GM21526 (cell line): ENCODE measurements around the gene ATP8A2.
A peak's percentile ranks its signal among the peaks of the same experiment; 100 is the strongest.

Source experiments
- ATAC-seq: cut with Tn5 transposase; IDR thresholded peaks from one replicate; pipeline ENCODE4 v1.9.1; 2021; ENCODE audit warnings: moderate library complexity; ENCODE audit not compliant: unreplicated experiment, low FRiP score

ATP8A2 gene

GRCh38 chr13:25840931-25841330 lies 469.2 kb downstream of the ATP8A2 start:
- ATAC-seq: no peak

GRCh38 chr13:25843692-25844091 lies 471.9 kb downstream of the ATP8A2 start:
- no peak for ATAC-seq

GRCh38 chr13:25844559-25845434 lies 473.0 kb downstream of the ATP8A2 start:
- no peak for ATAC-seq

- no peak for ATAC-seq
Measured at GRCh38 chr13:25846222-25846984, 474.6 kb downstream of the ATP8A2 start.

GRCh38 chr13:25847145-25847544 lies 475.4 kb downstream of the ATP8A2 start:
- ATAC-seq: peak; percentile 87

- no peak for ATAC-seq
Measured at GRCh38 chr13:25847635-25848626, 476.2 kb downstream of the ATP8A2 start.

GRCh38 chr13:25848812-25849745 lies 477.3 kb downstream of the ATP8A2 start:
- ATAC-seq: no peak

GRCh38 chr13:25857830-25858229 lies 486.1 kb downstream of the ATP8A2 start:
- ATAC-seq: no peak

- ATAC-seq: no peak
Measured at GRCh38 chr13:25859528-25859927, 487.8 kb downstream of the ATP8A2 start.

GRCh38 chr13:25860265-25860664 lies 488.5 kb downstream of the ATP8A2 start:
- no peak for ATAC-seq

GRCh38 chr13:25860862-25861261 lies 489.1 kb downstream of the ATP8A2 start:
- ATAC-seq: no peak

GRCh38 chr13:25862156-25862555 lies 490.4 kb downstream of the ATP8A2 start:
- ATAC-seq: no peak

- no peak for ATAC-seq
Measured at GRCh38 chr13:25864116-25864515, 492.3 kb downstream of the ATP8A2 start.

- ATAC-seq: no peak
Measured at GRCh38 chr13:25864936-25865335, 493.2 kb downstream of the ATP8A2 start.

- no peak for ATAC-seq
Measured at GRCh38 chr13:25865391-25865790, 493.6 kb downstream of the ATP8A2 start.

- no peak for ATAC-seq
Measured at GRCh38 chr13:25867038-25867437, 495.3 kb downstream of the ATP8A2 start.

GRCh38 chr13:25868490-25868889 lies 496.7 kb downstream of the ATP8A2 start:
- ATAC-seq: no peak

- no peak for ATAC-seq
Measured at GRCh38 chr13:25869941-25870340, 498.2 kb downstream of the ATP8A2 start.

- ATAC-seq: no peak
Measured at GRCh38 chr13:25871389-25872125, 499.8 kb downstream of the ATP8A2 start.
